Measurements from ENCODE around the gene SH3PXD2B. TPM values are rescaled to one million over a fixed set of nuclear protein-coding genes. Genes with fewer than 3 reads are reported as not detected.

SH3PXD2B gene
- total and polyA plus RNA-seq, 2 of the 13 experiments (the other 11 are each of a cell fraction or from before 2014, with no cell fraction given) = 3.4 to 4.6 TPM

- no peak for TF ChIP-seq HNF1A (IDR thresholded peaks at IDR 0.05; ENCODE audit: low read depth)
- no peak; the same call in 1 of the 2 replicates for TF ChIP-seq HNF1A (CRISPR knock-in tag; IDR thresholded peaks at IDR 0.05; ENCODE audit: borderline replicate concordance)
- peak; percentile 77 for TF ChIP-seq ZNF547 (CRISPR knock-in tag; IDR thresholded peaks at IDR 0.05)
- no peak for TF ChIP-seq HOXA7 (CRISPR knock-in tag; IDR thresholded peaks at IDR 0.05)
- TF ChIP-seq HNF1B (CRISPR knock-in tag; IDR thresholded peaks at IDR 0.05) = no peak
- no peak for TF ChIP-seq ZNF776 (CRISPR knock-in tag; IDR thresholded peaks at IDR 0.05)
- no peak for TF ChIP-seq MTA3 (CRISPR knock-in tag; IDR thresholded peaks at IDR 0.05)
- no peak for TF ChIP-seq HMGA1 (CRISPR knock-in tag; conservative IDR thresholded peaks at IDR 0.05)
- TF ChIP-seq CENPX (CRISPR knock-in tag; IDR thresholded peaks at IDR 0.05) = no peak
- TF ChIP-seq ZNF747 (CRISPR knock-in tag; IDR thresholded peaks at IDR 0.05; ENCODE audit: borderline replicate concordance) = no peak
- no peak for TF ChIP-seq ZBTB40 (IDR thresholded peaks at IDR 0.05)
- TF ChIP-seq ZBTB40 (CRISPR knock-in tag; IDR thresholded peaks at IDR 0.05) = no peak
- no peak for TF ChIP-seq ZNF792 (CRISPR knock-in tag; IDR thresholded peaks at IDR 0.05)
- peak; percentile 74 for TF ChIP-seq ASH2L (IDR thresholded peaks at IDR 0.05; ENCODE audit: insufficient read length, low read depth, low read length)
These were observed 171.1 kb downstream of the SH3PXD2B start, which contains the start of gene UBTD2 (continued) for GRCh38 chr5:172283020-172283861.
